ENCODE data around the gene PAX7. TPM values are rescaled to one million over a fixed set of nuclear protein-coding genes. Genes with fewer than 3 reads are reported as not detected.

PAX7 gene
- total and polyA plus RNA-seq, 7 donors, result not detected

- Histone ChIP-seq H3K9me3 (peaks cover 0 to 5% (median 1%) of the 10 kb centered on the region in 4 donors), H3K4me1 (no peaks in the 10 kb centered on the region), H3K36me3 (no peaks in the 10 kb centered on the region), H3K27me3 (peaks cover under 1 to 48% (median 17%) of the 10 kb centered on the region in 3 donors), H3K27ac (no peak overlapping the region), H3K4me3 (no peak overlapping the region)
- no peak for TF ChIP-seq POLR2A (IDR thresholded peaks at IDR 0.05)
- TF ChIP-seq POLR2AphosphoS5 (IDR thresholded peaks at IDR 0.05), result no peak
- no peak for TF ChIP-seq CTCF (IDR thresholded peaks at IDR 0.05)
- TF ChIP-seq EP300 (IDR thresholded peaks at IDR 0.05), result no peak
- DNase-seq, result no peak
- intact Hi-C loops (cut with DNase I), result no loop called here
- 23 to 38% methylated on average over 3 of the region's 3 CpGs for WGBS, 2 donors
Observed at GRCh38 chr1:18787825-18788385, 157.3 kb downstream of the PAX7 start.

DNA sequence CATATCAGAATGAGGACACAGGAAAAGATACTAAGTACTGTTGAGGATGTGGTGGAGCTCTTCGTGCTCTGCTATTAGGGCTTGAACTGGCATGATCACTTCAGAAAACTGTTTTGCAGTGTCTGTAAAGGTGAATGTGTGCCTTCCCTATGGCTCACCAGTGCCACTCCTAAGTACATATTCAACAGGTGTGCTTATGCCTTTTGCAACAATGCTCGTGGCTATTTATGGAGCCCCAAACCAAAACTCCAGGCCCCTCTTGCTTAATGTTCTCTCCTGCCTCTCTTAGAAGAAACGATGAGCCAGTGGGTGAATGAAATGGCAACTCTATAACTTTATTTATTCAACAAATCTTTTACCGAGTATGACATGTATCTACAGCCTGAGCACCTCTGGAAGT lies 158.6 kb downstream of the PAX7 start:
- WGBS, 2 donors, result 45 to 71% methylated on average over 4 of the region's 4 CpGs
- intact Hi-C loops (cut with DNase I), result no loop called here

DNA sequence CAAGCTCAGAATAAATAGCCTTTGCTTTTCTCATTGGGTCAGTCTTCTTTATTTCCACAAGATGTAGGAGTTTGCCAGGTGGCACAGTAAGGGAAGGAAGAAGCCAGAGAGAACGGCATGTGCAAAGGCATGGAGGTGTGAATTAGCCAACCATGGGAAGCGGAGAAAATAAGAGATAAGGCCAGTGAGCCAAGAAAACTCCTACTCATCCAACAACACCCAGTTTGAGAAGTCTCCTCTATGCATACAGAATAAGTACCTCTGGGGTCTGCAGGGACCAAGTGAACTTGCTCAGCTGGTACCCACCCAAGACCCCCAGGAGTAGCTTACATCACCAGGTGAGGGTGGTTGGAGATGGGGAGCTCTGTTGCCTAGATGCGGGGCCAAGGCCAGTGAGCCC lies 162.1 kb downstream of the PAX7 start:
- no peak overlapping the region for H3K4me3 ChIP-seq
- peaks cover 2 to 36% (median 6%) of the 10 kb centered on the region in 3 donors for H3K27me3 ChIP-seq
- no peak overlapping the region for H3K27ac ChIP-seq
- no peak for TF ChIP-seq EP300 (IDR thresholded peaks at IDR 0.05)
- no peak for TF ChIP-seq POLR2A (IDR thresholded peaks at IDR 0.05)
- TF ChIP-seq CTCF (IDR thresholded peaks at IDR 0.05), result no peak
- no peak for TF ChIP-seq POLR2AphosphoS5 (IDR thresholded peaks at IDR 0.05)
- no peak for DNase-seq
- no peaks in the 10 kb centered on the region for H3K36me3 ChIP-seq
- intact Hi-C loops (cut with DNase I), result no loop called here
- H3K4me1 ChIP-seq, result no peaks in the 10 kb centered on the region
- WGBS, 2 donors, result 71 to 90% methylated on average over 3 of the region's 3 CpGs
- peaks cover 0 to 5% (median 0%) of the 10 kb centered on the region in 4 donors for H3K9me3 ChIP-seq

More for the DNA sequence above, 158.6 kb downstream of the PAX7 start:
- H3K4me3 ChIP-seq, result no peak overlapping the region
- H3K36me3 ChIP-seq, result no peaks in the 10 kb centered on the region
- no peaks in the 10 kb centered on the region for H3K4me1 ChIP-seq
- H3K27me3 ChIP-seq, result peaks cover 2 to 53% (median 11%) of the 10 kb centered on the region in 3 donors
- H3K27ac ChIP-seq, result no peak overlapping the region
- TF ChIP-seq EP300 (IDR thresholded peaks at IDR 0.05) (no peak), POLR2A (IDR thresholded peaks at IDR 0.05) (no peak), POLR2AphosphoS5 (IDR thresholded peaks at IDR 0.05) (no peak), CTCF (IDR thresholded peaks at IDR 0.05) (no peak)
- H3K9me3 ChIP-seq, result peaks cover 0 to 5% (median 1%) of the 10 kb centered on the region in 4 donors
- no peak for DNase-seq

DNA sequence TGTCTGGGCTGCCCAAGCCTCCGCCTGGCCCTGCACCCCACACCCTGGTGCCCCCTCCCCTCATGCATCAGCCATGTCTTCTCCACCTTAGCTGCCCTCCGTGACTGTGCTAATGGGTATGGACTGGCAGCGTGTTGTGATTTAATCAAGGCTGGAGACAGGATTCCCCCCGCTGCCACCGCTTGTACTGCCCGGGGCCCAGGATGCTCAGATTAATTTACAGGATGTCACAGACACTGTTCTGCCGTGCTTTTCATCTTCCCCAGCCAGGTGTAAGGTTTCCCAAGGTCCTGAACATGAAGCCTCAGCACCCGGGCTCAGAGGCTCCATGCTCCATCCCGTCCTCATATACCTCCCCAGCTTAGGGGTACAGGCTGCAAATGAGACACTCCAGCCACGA lies 162.5 kb downstream of the PAX7 start:
- WGBS, 2 donors, result 73 to 80% methylated on average over 10 of the region's 10 CpGs
- H3K36me3 ChIP-seq, result no peaks in the 10 kb centered on the region
- no peak overlapping the region for H3K4me3 ChIP-seq
- TF ChIP-seq CTCF (IDR thresholded peaks at IDR 0.05) (no peak), POLR2A (IDR thresholded peaks at IDR 0.05) (no peak), POLR2AphosphoS5 (IDR thresholded peaks at IDR 0.05) (no peak), EP300 (IDR thresholded peaks at IDR 0.05) (no peak)
- no peak for DNase-seq
- no peaks in the 10 kb centered on the region for H3K4me1 ChIP-seq
- intact Hi-C loops (cut with DNase I), result no loop called here
- no peak overlapping the region for H3K27ac ChIP-seq
- H3K27me3 ChIP-seq, result peaks cover 2 to 35% (median 6%) of the 10 kb centered on the region in 3 donors
- peaks cover 0 to 5% (median 0%) of the 10 kb centered on the region in 4 donors for H3K9me3 ChIP-seq

DNA sequence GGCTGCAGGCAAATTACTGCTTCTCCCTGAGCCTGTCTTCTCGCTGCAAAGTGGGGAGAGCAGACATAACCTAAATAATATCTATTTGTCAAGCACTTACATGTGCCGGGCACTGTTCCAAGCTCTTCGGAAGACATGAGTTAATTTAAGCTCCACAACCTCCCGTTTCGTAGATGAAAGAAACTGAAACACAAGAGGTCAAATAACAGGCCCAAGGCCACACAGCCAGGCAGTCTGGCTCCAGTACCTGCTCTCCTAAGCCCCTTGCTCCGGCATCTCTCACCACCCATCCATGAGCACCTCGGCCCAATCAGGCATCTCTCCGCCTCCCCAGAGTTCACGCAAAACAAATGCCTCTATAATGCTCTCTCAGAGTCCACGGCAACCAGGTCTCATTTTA lies 163.4 kb downstream of the PAX7 start:
- H3K36me3 ChIP-seq, result no peaks in the 10 kb centered on the region
- no peak for TF ChIP-seq EP300 (IDR thresholded peaks at IDR 0.05)
- no peak for TF ChIP-seq POLR2A (IDR thresholded peaks at IDR 0.05)
- TF ChIP-seq CTCF (IDR thresholded peaks at IDR 0.05), result no peak
- TF ChIP-seq POLR2AphosphoS5 (IDR thresholded peaks at IDR 0.05), result no peak
- H3K4me3 ChIP-seq, result no peak overlapping the region
- intact Hi-C loops (cut with DNase I), result no loop called here
- H3K4me1 ChIP-seq, result no peaks in the 10 kb centered on the region
- no peak for DNase-seq
- H3K9me3 ChIP-seq, result peaks cover 0 to 5% (median 0%) of the 10 kb centered on the region in 4 donors
- peaks cover 2 to 29% (median 6%) of the 10 kb centered on the region in 3 donors for H3K27me3 ChIP-seq
- WGBS, 2 donors, result 53 to 56% methylated on average over 10 of the region's 10 CpGs
- no peak overlapping the region for H3K27ac ChIP-seq

Measured in sigmoid colon (tissue), 7 donors.